Mammary epithelial cell (primary cell): Measurements from ENCODE around the gene STOM.

Source experiments
- CTCF ChIP-seq, 2 donors: IDR thresholded peaks in 1 of 2; conservative IDR thresholded peaks in 1 of 2; 2 replicates each; pipeline ENCODE4 v1.5.1; 2011 to 2012; ENCODE audit warnings: inconsistent platforms in 2 of 2, low read length in 2 of 2, mild to moderate bottlenecking in 2 of 2, control low read depth in 1 of 2, low read depth in 1 of 2; ENCODE audit not compliant: insufficient read depth in 1 of 2; ENCODE audit errors: extremely low read depth in 1 of 2
- EZH2 ChIP-seq: IDR thresholded peaks from 2 replicates; pipeline ENCODE4 v1.6.1; 2012; ENCODE audit warnings: low read length, inconsistent platforms, borderline replicate concordance

GRCh38 chr9:121324755-121325154, 45.3 kb downstream of the STOM start:
- TF ChIP-seq CTCF (conservative IDR thresholded peaks at IDR 0.05 in 1 of 2, IDR thresholded peaks at IDR 0.05 in 1 of 2; ENCODE audit: extremely low read depth in 1 of 2, insufficient read depth in 1 of 2, low read depth in 1 of 2, low read length in 2 of 2): no peak
- TF ChIP-seq EZH2: no peak
